ENCODE data around the gene TBC1D5.

TBC1D5 gene

GRCh38 chr3:17469954-17470353 lies 272.5 kb downstream of the TBC1D5 start:
- DNase-seq (ENCODE audit: low read depth) = no peak

GRCh38 chr3:17469520-17469919 lies 272.9 kb downstream of the TBC1D5 start:
- DNase-seq (ENCODE audit: low read depth) = no peak

- DNase-seq (ENCODE audit: low read depth) = no peak
Measured at GRCh38 chr3:17466028-17466427, 276.4 kb downstream of the TBC1D5 start.

GRCh38 chr3:17459470-17459993 lies 282.9 kb downstream of the TBC1D5 start:
- DNase-seq (ENCODE audit: low read depth) = no peak

DNA sequence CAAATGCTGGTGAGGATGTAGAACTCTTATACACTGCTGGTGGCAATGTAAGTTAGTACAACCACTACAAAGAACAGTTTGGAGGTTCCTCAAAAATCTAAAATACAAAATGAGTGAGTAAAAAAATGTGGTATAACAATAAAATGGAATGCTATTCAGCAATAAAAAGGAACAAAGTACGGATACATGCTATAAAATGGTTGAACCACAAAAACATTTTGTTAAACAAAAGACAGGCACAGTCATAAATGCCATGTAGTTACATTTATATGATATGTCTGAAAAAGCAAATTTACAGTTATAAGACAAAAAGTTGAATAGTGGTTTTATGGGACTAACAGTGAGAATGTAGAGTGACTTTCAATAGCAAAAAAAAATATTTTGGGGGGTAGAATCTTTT lies 285.8 kb downstream of the TBC1D5 start:
- DNase-seq (ENCODE audit: low read depth) = no peak

DNA sequence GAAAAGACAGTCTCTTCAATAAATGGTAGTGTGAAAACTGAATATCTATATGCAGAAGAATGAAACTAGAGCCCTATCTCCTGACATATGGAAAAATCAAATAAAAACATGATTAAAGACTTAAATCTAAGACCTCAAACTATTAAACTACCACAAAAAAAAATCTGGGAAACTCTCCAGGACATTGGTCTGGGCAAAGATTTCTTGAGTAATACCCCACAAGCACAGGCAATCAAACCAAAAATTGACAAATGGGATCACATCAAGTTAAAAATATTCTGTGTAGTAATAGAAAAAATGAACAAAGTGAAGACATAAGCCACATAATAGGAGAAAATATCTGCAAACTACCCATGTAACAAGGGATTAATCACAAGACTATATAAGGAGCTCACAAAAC lies 286.4 kb downstream of the TBC1D5 start:
- DNase-seq (ENCODE audit: low read depth) = peak; percentile 32

GRCh38 chr3:17444865-17445264 lies 297.6 kb downstream of the TBC1D5 start:
- no peak for DNase-seq (ENCODE audit: low read depth)

DNA sequence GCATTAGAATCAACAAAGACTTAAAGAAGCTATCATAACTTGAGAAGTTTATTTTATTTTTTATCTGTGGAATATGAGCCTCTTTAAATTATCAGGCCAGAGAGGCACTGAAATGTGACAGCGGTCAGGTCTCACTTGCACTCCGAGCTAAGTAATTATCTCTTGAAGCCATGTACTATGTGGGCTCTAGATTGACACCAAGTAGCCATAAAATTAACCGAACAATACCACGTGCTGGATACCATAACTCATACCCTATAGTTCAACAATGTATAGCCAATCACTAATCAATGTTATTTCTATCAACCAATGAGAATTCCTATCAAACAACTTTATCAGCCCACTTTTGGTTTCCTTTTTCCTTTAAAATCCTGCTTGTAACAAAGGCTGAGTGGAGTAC lies 299.3 kb downstream of the TBC1D5 start:
- no peak for DNase-seq (ENCODE audit: low read depth)

DNA sequence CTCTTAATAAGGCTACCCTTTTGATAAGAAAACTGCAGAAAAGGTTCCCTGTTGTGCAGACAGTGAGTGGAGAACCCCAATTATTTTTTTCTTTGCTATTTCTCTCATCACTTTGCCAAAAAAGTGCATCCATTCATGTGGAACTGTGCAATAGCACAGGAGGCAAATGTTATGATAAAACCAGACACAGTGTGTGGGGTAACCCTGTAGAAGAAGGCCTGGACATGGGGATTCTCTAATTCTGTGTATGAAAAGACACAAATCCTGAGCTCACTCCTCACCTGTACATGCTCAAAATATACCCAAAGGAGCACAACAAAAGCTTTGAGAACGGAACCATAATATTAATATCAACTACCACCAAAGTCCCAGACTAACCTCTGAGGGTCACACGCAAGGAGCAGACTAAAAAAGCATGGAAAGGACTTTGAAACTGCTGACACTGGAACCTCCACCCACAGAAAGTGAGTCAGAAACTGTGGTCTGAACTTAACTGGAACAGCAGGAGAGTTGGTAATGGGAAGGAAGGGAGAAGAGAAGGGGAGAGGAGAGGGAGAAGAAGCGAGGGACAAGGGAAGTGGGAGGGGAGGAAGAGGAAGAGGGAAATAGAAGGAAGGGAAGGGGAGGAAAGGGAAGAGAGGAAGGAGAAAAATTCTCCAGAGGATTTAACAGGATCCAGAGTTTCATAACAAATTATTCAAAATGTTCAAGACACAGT lies 299.9 kb downstream of the TBC1D5 start:
- DNase-seq (ENCODE audit: low read depth) = no peak

DNA sequence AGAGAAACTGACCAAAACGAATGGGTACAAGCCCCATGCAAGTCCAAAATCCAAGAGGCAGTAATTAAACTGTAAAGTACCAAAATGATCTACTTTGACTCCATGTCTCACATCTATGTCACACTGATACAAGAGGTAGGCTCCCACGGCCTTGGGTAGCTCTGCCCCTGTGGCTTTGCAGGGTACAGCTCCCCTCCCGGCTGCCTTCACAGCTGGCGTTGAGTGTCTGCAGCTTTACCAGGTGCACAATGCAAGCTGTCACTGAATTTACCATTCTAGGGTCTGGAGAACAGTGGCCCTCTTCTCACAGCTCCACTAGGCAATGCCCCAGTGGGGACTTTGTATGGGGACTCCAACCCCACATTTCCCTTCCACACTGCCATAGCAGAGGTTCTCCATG lies 308.6 kb downstream of the TBC1D5 start:
- no peak for DNase-seq (ENCODE audit: low read depth)

DNA sequence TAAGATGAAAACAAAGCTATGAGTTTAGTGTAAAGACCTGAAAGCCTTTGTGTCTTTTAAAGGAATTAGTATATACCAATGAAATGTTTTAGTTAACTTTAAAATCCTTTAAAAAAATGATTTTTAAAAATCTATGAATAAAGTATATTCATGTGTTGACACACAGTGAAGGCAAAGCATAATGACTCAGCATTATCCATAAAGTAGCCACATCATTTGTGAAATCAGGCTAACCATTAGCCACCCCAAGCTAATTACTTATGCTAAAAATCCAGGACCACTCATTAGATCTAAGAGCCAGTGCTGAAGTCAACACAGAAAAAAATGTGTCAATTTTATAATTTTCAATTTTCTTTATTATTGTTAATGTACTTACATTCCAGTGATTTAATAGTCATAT lies 310.2 kb downstream of the TBC1D5 start:
- peak; percentile 28 for DNase-seq (ENCODE audit: low read depth)

- DNase-seq (ENCODE audit: low read depth) = peak; percentile 89
Measured at GRCh38 chr3:17431484-17432045, 310.9 kb downstream of the TBC1D5 start.

GRCh38 chr3:17431004-17431403 lies 311.4 kb downstream of the TBC1D5 start:
- DNase-seq (ENCODE audit: low read depth) = peak; percentile 40

DNA sequence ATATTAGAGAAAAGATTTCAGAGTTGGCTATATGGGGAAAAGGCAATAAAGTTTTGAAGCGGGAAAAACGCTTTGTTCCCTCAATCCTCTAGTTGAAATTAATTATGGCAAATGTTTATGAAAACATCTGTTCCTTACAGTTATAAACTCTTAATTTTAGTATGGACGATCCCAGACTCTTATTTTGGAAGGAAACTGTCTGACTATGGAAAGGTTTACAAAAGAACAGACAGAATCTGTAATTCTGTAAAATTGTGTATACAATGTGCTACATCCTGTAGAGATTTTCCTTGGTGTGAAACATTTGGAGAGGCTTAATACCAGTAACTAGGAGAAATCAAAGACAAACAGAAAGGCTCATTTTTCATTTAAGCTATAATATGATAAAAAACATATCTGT lies 311.8 kb downstream of the TBC1D5 start:
- no peak for DNase-seq (ENCODE audit: low read depth)

- peak; percentile 74 for DNase-seq (ENCODE audit: low read depth)
Measured at GRCh38 chr3:17423786-17424536, 318.5 kb downstream of the TBC1D5 start.

DNA sequence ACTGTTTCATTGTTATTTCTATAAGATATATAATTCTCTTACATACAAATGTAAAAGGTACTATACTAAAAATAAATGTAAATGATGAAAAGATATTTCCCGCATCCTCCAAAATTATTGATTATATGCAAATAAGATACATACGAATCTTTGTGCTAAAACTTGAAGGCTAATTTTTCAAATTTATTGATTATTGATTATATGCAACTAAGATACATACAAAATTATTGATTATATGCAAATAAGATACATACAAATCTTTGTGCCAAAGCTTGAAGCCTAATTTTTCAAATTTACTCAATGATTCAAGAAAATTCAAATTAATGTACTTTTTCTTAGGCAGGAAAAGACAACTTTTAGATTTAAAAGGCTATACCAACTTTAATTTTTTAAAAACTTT lies 319.8 kb downstream of the TBC1D5 start:
- DNase-seq (ENCODE audit: low read depth) = no peak

GRCh38 chr3:17420668-17421067 lies 321.8 kb downstream of the TBC1D5 start:
- DNase-seq (ENCODE audit: low read depth) = no peak

GRCh38 chr3:17412950-17413530 lies 329.4 kb downstream of the TBC1D5 start:
- DNase-seq (ENCODE audit: low read depth) = peak; percentile 38

- DNase-seq (ENCODE audit: low read depth) = no peak
Measured at GRCh38 chr3:17411157-17411877, 331.1 kb downstream of the TBC1D5 start.

GRCh38 chr3:17407576-17407975 lies 334.9 kb downstream of the TBC1D5 start:
- peak; percentile 2 for DNase-seq (ENCODE audit: low read depth)

DNA sequence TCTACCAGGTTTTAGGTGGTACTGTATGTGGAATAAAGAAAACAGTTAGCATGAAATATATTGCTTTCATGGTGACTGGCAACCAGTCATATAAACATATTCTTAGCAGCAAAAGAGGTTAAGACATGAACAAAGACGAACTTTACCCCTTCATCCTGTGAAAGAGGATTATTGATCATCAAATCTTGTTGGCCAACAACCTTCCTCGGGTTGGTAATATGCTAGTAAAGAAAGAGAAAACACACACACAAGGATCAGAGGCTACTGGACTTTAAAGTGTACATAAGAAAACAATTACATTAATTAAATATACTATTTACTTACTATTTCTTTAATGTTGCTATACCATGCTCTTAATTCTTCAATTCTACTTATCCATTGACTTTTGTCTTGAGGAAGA lies 337.9 kb downstream of the TBC1D5 start:
- no peak for DNase-seq (ENCODE audit: low read depth)

DNA sequence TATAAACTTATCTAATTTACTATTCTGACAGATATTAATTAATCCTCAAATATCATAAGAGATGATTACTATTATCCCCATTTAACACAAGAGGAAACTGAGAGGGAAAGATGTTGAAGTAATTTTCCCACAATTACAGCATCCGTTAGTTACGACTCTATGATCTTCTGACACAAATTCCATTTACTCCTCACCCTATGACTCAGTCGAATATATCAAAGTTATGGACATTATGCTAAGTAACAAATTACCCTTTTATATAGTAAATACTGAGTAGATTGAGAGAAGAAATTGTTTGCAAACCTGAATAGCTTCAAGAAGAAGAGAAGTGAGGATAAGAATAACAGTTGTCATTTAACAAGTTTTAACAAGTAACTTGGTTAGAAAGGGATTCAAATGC lies 340.0 kb downstream of the TBC1D5 start:
- no peak for DNase-seq (ENCODE audit: low read depth)

Measured in fibroblast of gingiva (primary cell).